Activated naive CD4-positive, alpha-beta T cell treated with Interleukin-2 at 50 U/mL for 16 hours (primary cell): Measurements from ENCODE around the gene EID2B.

Experiments used
- DNase-seq: peaks from one replicate; pipeline ENCODE4 v3.0.0-alpha.2; 2020

Gene EID2B

GRCh38 chr19:39531834-39532232, 819 bp downstream of the EID2B start:
- no peak for DNase-seq

DNA sequence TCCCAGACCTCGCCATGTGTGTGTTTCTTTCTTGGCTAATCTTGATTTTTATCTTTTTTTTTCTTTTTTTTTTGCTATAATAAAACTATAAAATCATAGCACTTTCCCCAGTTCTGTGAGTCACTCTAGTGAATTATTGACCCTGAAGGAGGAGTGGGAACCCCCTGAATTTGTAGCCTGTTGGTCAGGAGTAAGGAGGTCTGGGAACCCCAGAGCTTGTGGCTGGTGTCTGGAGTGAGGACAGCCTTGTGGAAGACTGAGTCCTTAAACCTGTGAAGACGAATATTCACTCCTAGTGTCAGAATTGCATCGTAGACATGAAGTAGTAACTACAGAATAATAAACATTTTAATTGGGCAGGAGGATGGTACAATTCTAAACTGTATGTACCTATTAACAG, 7.4 kb downstream of the EID2B start:
- DNase-seq = no peak

DNA sequence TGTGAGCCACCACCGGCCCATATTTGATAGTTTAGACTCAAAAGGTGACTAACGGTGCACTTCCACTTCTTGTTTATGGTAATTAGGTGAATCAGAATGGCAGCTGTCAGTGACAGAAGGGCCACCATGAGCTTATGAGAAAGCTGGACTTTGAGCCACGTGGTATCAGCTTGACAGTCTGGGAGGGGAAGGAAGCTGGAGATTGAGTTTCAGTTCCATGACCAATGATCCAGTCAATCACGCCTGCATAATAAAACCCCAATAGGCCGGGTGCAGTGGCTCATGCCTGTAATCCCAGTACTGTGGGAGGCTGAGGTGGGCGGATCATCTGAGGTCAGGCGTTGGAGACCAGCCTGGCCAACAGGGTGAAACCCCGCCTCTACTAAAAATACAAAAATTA, 8.2 kb downstream of the EID2B start:
- no peak for DNase-seq

- no peak for DNase-seq
These were observed 11.8 kb downstream of the EID2B start for GRCh38 chr19:39520541-39521484.

GRCh38 chr19:39518975-39519374, 13.7 kb downstream of the EID2B start:
- DNase-seq = no peak

DNA sequence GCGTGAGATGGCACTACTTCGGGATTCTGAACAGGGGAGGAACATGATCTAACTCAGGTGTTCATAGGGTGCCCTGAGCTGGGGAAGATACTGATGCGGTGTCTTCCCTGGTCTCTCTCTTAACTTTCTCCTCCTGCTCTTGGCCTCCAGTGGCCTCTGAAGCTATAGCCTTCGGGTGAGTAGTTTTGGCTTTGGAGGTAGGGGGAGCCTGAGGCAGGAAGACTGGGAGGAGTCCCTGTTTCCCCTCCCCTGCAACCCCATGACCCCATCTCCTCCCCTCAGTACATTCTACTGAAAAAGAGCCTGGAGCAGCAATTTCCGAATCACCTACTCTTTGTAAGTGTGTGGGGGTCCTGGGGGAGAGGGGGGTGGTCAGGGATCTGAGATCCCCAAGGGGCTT, 14.2 kb downstream of the EID2B start:
- DNase-seq = no peak

- no peak for DNase-seq
These were observed 15.2 kb downstream of the EID2B start for GRCh38 chr19:39517432-39517831.

DNA sequence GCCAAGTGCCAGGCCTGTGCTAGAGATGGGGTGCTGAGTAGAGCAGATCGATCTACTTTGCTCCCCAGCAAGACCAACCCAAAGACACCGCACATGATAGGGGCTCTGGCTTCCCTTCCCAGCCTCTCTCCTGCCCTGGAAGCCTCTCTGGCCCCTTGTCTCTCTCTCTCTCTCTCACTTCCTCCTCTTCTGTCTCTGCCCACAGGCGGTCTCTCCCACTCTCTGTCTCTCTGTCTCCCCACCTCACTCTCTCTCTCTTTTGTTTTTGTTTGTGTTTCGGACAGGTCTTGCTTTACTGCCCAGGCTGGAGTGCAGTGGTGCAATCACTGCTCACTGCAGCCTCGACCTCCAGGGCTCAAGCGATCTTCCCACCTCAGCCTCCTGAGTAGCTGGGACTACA, 16.4 kb downstream of the EID2B start:
- DNase-seq = no peak

GRCh38 chr19:39515551-39516191, 17.0 kb downstream of the EID2B start:
- DNase-seq = no peak

- DNase-seq = peak; percentile 21
These were observed 17.7 kb downstream of the EID2B start, which contains the start of gene SELENOV for GRCh38 chr19:39514840-39515550. TSS of gene SELENOV (plus strand) at chr19:39515139. CDS start at chr19:39515213, 74 bp downstream.

DNA sequence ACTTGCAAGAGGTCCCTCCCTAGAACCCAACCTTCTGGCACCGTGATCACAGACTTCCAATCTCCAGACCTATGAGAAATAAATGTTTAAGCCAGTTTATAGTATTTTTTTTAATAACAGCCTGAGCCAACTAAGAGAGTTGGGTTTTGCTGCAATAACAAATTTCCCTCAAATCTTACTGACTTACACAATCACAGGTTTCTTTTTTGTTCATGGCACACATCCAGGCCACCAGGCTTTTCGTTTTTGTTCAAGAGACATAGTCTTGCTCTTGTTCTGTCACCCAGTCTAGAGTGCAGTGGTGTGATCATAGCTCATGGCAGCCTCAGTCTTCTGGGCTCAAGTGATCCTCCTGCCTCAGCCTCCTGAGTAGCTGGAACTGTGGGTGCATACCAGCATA, 19.7 kb downstream of the EID2B start:
- DNase-seq = no peak

GRCh38 chr19:39509233-39509632, 23.4 kb downstream of the EID2B start:
- DNase-seq = no peak

DNA sequence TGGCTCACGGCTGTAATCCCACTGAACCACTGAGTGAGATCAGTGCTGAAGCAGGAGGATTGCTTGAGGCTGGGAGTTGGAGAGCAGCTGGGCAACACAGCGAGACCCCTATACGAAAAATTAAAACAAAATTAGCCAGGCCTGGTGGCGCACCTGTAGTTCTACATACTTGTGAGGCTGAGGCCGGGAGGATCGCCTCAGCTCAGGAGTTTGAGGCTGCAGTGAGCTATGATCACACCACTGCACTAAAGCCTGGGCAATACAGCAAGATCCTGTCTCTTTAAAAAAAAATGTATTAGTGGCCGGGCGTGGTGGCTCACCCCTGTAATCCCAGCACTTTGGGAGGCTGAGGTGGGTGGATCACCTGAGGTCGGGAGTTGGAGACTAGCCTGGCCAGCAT, 24.0 kb downstream of the EID2B start:
- DNase-seq = no peak

- DNase-seq = no peak
These were observed 24.8 kb downstream of the EID2B start for GRCh38 chr19:39507715-39508364.

DNA sequence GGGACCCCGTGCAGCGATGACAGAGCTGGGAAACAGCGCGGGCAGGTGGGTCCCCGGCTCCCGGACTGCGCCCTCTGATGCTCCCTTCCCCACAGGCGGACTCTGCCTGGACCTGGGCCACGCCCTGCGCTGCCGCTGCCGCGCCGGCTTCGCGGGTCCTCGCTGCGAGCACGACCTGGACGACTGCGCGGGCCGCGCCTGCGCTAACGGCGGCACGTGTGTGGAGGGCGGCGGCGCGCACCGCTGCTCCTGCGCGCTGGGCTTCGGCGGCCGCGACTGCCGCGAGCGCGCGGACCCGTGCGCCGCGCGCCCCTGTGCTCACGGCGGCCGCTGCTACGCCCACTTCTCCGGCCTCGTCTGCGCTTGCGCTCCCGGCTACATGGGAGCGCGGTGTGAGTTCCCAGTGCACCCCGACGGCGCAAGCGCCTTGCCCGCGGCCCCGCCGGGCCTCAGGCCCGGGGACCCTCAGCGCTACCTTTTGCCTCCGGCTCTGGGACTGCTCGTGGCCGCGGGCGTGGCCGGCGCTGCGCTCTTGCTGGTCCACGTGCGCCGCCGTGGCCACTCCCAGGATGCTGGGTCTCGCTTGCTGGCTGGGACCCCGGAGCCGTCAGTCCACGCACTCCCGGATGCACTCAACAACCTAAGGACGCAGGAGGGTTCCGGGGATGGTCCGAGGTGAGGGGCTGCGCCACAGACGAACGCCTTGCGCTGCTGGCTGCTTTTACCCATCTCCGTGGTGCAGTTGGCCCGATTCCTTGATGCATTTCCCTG, 25.5 kb downstream of the EID2B start:
- peak; percentile 65 for DNase-seq

DNA sequence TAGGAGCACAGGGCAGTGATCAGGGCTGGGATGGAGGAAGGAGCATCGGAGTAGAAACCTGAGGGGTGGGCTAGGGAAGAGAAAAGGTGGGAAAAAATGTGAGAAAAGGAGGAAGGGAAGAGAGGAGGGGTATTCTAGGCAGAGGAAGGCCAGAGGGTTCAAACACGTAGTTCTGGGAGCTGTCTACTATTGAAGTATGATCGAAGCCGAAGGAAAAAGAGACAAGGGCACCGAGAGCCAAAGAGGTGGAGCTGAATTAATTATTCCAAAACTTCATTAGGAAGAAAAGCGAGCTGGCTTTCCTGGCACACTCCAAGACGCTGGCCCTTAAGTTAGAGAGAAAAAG, 26.1 kb downstream of the EID2B start:
- DNase-seq = no peak

GRCh38 chr19:39502640-39503417, 29.8 kb downstream of the EID2B start:
- DNase-seq = peak; percentile 81

GRCh38 chr19:39501340-39501739, 31.3 kb downstream of the EID2B start:
- no peak for DNase-seq

GRCh38 chr19:39500543-39500942, 32.1 kb downstream of the EID2B start:
- no peak for DNase-seq

- DNase-seq = no peak
These were observed 32.7 kb downstream of the EID2B start for GRCh38 chr19:39499932-39500331.
